HEK293 (cell line): ENCODE data around the gene WWOX.

Source experiments
- TCF7L2 ChIP-seq: IDR thresholded peaks from 2 replicates; pipeline ENCODE4 v1.6.1; 2011; ENCODE audit warnings: low read depth, mild to moderate bottlenecking, inconsistent platforms, low read length, moderate library complexity, borderline replicate concordance
- ZNF768 ChIP-seq: fragments of 450-650 bp; formaldehyde crosslinking; IDR thresholded peaks from 2 replicates; pipeline ENCODE4 v1.5.1; 2018; ENCODE audit warnings: missing biosample characterization, mild to moderate bottlenecking, missing genetic modification characterization
- TF ChIP-seq, protein P1 (sequence below): fragments of 450-650 bp; formaldehyde crosslinking; IDR thresholded peaks from 2 replicates; pipeline ENCODE4 v1.5.1; 2016; ENCODE audit warnings: missing biosample characterization, missing genetic modification characterization

DNA sequence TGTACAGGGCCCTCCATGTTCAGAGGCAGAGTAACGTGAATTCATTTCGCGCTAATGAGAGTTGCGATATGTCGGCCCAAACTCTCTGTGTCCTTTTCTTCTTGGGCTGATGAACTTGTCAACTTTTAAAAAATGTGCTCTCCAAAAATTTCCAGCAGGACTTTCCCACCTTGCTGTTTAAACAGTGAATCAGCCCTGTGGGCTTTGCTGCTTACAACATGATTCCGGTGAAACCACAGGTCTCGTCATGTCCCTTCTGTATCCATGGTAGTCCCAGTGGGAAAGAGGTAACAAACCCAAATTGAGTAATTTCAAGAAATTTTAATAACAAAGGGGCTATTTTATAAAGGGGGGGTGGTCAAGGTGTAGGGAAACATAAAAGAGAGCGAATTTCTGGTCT, 888.2 kb downstream of the WWOX start:
- TF ChIP-seq, protein P1, sequence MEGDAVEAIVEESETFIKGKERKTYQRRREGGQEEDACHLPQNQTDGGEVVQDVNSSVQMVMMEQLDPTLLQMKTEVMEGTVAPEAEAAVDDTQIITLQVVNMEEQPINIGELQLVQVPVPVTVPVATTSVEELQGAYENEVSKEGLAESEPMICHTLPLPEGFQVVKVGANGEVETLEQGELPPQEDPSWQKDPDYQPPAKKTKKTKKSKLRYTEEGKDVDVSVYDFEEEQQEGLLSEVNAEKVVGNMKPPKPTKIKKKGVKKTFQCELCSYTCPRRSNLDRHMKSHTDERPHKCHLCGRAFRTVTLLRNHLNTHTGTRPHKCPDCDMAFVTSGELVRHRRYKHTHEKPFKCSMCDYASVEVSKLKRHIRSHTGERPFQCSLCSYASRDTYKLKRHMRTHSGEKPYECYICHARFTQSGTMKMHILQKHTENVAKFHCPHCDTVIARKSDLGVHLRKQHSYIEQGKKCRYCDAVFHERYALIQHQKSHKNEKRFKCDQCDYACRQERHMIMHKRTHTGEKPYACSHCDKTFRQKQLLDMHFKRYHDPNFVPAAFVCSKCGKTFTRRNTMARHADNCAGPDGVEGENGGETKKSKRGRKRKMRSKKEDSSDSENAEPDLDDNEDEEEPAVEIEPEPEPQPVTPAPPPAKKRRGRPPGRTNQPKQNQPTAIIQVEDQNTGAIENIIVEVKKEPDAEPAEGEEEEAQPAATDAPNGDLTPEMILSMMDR (tag by site-specific recombination): no peak
- no peak for TF ChIP-seq TCF7L2
- TF ChIP-seq ZNF768 (tag by site-specific recombination): no peak
